Stimulated activated CD8-positive, alpha-beta memory T cell treated with anti-CD3 and anti-CD28 coated beads, Interleukin-2, amount 100 ng/mL, for 1 hour (primary cell): ENCODE results near the gene IQSEC1.

Experiments used
- DNase-seq, 2 donors: peaks; one replicate each; pipeline ENCODE4 v3.0.0-alpha.2; 2020; ENCODE audit warnings: low read depth in 2 of 2

Gene IQSEC1

GRCh38 chr3:13068269-13069010 lies 4.8 kb downstream of the IQSEC1 start:
- DNase-seq = no peak

DNA sequence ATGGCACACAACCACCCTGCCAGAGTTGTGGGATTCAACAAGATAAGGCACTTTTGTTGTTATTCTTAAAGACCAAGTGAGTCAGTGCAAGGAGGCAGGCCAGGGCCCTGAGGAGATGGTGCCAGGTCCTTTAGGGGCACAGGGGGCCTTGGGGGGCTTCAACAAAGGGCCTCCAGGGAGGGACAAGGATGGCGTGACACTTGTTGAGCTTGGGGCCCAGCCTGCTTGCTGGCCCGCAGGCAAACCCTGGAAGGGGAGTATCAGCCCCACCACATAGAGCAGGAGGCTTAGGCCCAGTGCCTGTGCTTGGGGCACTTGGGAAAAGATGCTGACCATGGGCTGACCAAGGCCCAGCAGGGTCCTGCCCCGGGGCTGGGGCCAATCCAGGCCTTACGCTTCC lies 5.5 kb downstream of the IQSEC1 start:
- no peak for DNase-seq

DNA sequence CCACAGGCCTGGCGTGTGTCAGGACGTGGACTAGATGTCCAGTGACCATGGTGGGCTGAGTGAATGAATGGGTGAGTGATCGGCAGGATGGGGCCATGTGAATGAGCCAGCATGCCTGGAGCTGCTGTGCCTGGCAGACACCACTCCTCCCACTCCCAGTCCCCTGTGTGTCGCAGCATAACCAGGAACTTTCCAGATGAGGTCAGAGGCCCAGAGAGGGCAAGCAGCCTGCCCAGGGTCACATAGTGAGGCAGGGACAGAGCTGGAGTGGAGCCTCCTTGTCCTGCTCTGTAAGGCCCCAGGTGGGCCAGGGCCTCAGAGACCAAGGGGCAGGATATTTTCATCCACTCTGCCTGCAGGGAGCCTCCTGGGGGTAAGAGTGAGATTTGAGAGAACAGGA lies 6.4 kb downstream of the IQSEC1 start:
- no peak for DNase-seq

GRCh38 chr3:13066236-13066635 lies 7.0 kb downstream of the IQSEC1 start:
- DNase-seq = no peak

GRCh38 chr3:13065727-13066126 lies 7.5 kb downstream of the IQSEC1 start:
- no peak for DNase-seq

DNA sequence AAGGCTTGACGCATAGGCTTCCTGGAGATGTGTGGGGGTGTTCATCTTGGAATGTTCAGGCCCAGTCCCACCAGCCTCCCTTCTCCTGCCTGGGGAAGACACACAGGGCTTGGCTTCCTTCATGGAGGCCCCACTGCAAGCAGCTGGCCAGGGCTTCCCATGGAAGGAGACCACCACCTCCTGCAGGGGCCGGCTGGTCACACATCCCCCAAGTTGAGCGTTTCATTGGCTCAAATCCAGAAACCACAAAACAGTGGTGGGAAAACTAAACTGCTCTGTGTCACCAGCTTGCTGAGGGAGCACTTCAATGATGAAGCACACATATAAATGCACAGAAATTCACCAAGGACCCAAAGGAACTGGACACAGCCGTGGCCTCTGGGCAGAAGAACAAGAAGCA lies 8.3 kb downstream of the IQSEC1 start:
- no peak for DNase-seq

- no peak for DNase-seq
These were observed 8.9 kb downstream of the IQSEC1 start for GRCh38 chr3:13064159-13064868.

GRCh38 chr3:13063225-13063624 lies 10.0 kb downstream of the IQSEC1 start:
- no peak for DNase-seq

DNA sequence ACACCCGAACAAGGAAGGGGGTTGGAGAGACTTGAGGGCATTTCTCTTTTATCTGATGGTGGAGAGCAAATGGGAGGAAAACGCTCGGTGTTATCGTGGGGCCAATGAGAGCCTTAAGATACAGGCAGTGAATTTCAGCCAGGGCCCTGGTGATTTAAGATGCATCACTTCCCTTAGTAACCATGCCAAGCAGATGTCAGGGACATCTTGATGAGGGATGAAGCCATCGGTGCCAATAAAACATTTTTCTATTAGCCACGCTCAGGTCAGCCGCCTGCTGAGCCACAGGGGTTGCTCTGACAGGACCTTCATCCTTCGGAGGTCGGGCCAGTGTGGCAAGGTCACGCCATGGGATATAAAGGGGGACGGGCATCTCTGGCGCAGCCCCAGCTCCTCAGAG lies 10.6 kb downstream of the IQSEC1 start:
- no peak for DNase-seq

DNA sequence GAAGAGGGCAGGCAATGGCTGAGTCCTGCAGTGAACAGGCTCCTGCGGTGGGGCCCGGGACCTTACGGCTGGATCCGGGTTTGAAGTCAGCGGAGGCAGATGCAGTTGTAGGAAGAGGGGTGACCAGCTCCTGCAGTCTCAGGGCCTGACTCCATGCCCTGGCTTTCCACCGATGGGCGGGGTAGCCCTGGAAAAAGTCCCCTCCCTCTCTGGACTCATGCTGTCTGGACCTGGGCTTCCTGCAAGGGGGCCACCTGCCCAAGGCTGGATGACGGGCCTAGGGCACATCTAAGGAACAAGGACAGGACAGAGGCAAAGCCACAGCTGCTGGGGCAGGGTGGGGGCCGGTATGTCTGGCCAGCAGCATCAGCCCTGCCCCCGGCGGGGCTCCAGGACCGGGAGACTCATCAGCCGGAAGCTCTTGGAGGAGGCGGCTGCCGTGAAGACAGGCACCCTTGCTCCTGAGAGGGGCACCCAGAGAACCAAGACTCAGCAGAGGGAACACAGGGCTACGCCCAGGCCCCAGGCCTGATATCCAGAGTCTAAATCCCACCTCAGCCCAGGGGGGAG lies 12.8 kb downstream of the IQSEC1 start:
- DNase-seq = no peak

DNA sequence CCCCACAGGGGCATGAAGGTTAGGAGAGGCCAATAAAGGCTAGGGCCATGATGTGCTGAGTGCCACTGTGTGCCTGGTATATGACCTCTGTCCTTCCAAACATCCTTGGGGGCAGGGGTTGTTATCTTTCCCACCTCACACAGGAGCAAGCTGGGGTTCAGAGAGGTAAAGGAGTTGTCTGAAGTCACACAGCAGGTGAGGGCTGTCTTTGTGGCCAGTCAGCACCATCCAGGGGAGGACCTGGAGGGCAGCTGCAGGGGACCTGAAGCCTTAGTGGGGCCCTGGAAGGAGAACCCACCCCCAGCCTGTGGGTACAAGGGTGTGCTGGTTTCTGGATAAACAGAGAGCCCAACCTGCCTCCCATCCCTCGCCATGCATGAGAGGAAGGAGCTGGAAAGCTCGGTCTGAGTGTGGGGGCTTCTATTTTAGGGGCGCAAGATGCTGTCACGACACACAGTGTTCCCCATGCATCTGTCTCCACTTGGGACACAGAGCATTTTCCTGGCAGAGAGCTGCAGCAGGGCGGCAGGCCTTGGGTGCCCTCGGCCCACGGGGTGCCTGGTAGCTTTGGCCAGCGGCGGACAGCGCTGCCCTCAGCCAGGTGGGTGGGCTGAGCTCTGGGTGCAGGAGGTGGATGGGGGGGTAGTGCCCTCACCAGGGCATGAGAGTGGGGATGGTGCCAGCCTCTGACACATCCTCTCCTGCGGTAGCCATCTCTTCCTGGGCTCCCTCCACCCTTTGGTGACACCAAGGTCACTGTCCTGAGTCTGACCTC lies 14.7 kb downstream of the IQSEC1 start:
- DNase-seq = no peak

- DNase-seq = no peak
These were observed 15.8 kb downstream of the IQSEC1 start for GRCh38 chr3:13057282-13058040.

DNA sequence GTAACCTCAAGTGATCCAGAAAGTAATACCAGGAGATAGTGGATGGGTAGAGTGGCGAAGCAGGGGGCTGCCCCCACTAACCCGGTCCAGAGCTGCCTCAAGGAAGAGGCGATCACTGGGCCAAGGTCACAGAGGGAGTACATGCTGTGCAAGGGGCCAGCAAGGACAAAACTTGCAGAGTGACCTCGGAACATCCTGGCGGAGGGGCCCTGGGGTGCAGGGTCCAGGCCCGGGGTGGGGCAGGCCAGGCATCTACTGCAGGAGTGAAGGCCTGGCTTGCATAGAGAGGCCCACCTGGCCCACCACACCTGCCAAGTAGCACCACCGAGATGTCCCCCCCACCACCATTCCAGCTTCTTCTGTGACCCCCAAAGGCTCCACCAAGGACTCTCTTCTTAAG lies 17.6 kb downstream of the IQSEC1 start:
- no peak for DNase-seq

GRCh38 chr3:13054341-13055285 lies 18.6 kb downstream of the IQSEC1 start:
- no peak for DNase-seq

DNA sequence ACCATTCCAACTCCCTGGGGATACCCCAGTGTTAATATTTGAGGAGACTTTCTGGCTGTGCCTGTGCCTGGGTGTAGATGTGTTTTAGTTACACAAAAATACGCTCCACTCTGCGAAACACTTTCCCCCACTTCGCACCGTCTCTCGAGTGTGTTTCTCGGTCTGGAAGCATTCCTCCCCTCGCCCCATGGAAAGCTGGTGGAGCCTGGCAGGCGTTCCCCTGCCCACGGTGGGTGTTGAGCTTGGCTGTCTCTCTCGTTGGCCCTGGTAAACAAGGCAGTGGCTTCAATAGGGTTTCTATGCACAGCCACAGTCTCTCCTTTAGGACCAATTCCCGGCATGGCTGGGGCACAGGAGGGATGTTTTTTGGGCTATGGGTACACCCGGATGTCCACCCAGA lies 19.3 kb downstream of the IQSEC1 start:
- no peak for DNase-seq

GRCh38 chr3:13053420-13053819 lies 19.8 kb downstream of the IQSEC1 start:
- no peak for DNase-seq

DNA sequence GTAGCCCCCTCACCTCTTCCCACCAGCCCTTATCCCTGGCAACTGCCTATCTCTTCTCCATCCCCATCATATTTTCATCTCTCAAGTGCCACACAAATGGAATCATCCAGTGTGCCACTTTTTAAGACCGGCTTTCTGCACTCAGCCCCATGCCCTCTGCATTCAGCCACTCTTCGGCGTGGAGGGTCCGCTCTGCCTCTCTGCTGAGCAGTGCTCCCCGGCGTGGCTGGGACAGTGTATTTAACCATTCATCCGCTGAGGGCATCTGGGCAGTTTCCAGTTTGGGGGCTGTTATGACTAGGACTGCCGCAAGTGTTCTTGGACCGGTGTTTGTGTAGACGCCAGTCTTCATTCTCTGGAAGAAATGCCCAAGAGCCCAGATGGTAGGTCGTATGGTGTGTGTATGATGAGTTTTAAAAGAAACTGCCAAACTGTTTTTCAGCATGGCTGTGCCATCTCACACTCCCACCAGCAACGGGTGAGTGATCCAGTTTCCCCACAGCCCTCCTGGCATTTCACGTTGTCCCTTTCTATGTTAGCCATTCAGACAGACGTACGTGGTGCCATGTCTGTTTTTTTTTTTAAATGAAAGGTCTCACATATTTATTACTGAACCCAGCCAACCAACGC lies 20.9 kb downstream of the IQSEC1 start:
- DNase-seq = no peak

GRCh38 chr3:13051581-13051980 lies 21.6 kb downstream of the IQSEC1 start:
- no peak for DNase-seq

DNA sequence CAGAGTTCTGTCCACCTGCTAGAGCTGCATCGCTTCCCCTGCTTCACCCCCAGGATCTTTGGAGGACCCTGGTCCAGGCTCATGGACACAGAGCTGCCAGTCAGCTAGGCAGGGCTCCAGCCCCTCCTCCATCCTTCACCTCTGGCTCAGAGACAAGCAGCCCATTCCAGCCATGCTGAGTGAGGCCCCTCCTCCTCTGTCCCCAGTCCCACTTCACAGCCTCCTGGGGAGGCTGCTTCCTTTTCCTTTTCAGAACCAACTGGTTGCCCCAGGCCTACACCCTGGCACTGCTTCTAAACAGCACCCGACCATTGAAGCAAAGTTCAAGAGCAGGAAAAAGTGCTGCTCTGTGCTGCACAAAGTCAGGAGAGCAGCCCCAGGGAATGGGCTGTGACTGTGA lies 22.2 kb downstream of the IQSEC1 start:
- no peak for DNase-seq

GRCh38 chr3:13050446-13050845 lies 22.8 kb downstream of the IQSEC1 start:
- DNase-seq = no peak
